Liver (tissue), 9 donors: ENCODE results near the gene ZNF555. TPM values are rescaled to one million over a fixed set of nuclear protein-coding genes. Genes with fewer than 3 reads are reported as not detected.
"Not testable (repeated sequence)": the region's sequence is repeated elsewhere in the genome, so short reads cannot be mapped to it uniquely, and the experiment has no call there.

Source experiments
- DNase-seq: peaks from one replicate; pipeline ENCODE4 v3.0.0-alpha.2; 2017; ENCODE audit warnings: low spot score
- H3K27ac ChIP-seq, 2 donors: one replicate each; pipeline ENCODE4 v1.7.0; 2013; ENCODE audit warnings: inconsistent platforms in 2 of 2, low read length in 2 of 2, control low read depth in 1 of 2, low read depth in 1 of 2, mild to moderate bottlenecking in 1 of 2
- H3K27me3 ChIP-seq, 4 donors: one replicate each; pipeline versions ENCODE4 v1.6.1 to v1.7.0; 2013; ENCODE audit warnings: low read length in 3 of 4, inconsistent platforms in 1 of 4, mild to moderate bottlenecking in 1 of 4, moderate library complexity in 1 of 4; ENCODE audit not compliant: control insufficient read depth in 4 of 4, insufficient read depth in 4 of 4
- H3K36me3 ChIP-seq, 4 donors: one replicate each; pipeline versions ENCODE4 v1.6.1 to v1.7.0; 2013; ENCODE audit warnings: low read length in 3 of 4, mild to moderate bottlenecking in 3 of 4, low read depth in 1 of 4, moderate library complexity in 1 of 4; ENCODE audit not compliant: control insufficient read depth in 4 of 4, insufficient read depth in 3 of 4
- H3K4me1 ChIP-seq, 4 donors: one replicate each; pipeline versions ENCODE4 v1.6.1 to v1.7.0; 2013; ENCODE audit warnings: low read length in 3 of 4, mild to moderate bottlenecking in 3 of 4, moderate library complexity in 1 of 4; ENCODE audit not compliant: control insufficient read depth in 4 of 4, insufficient read depth in 4 of 4
- H3K4me3 ChIP-seq, 3 donors: one replicate each; pipeline versions ENCODE4 v1.6.1 to v1.7.0; 2013; ENCODE audit warnings: low read length in 3 of 3, control low read depth in 1 of 3, low read depth in 1 of 3, mild to moderate bottlenecking in 1 of 3
- H3K9ac ChIP-seq, 2 donors: one replicate each; pipeline ENCODE4 v1.7.0; 2013; ENCODE audit warnings: low read length in 2 of 2, mild to moderate bottlenecking in 2 of 2, moderate library complexity in 2 of 2, control low read depth in 1 of 2, low read depth in 1 of 2
- H3K9me3 ChIP-seq, 4 donors: one replicate each; pipeline versions ENCODE4 v1.6.1 to v1.7.0; 2013; ENCODE audit warnings: low read length in 3 of 4; ENCODE audit not compliant: control insufficient read depth in 4 of 4
- FOXA1 ChIP-seq: IDR thresholded peaks from 2 replicates; pipeline ENCODE4 v1.6.1; 2016; ENCODE audit warnings: antibody characterized with exemption
- FOXA2 ChIP-seq: IDR thresholded peaks from 2 replicates; pipeline ENCODE4 v1.6.1; 2016; ENCODE audit warnings: antibody characterized with exemption
- GABPA ChIP-seq, 2 donors: IDR thresholded peaks in 1 of 2; conservative IDR thresholded peaks in 1 of 2; 2 replicates each; pipeline ENCODE4 v1.6.1; 2016; ENCODE audit warnings: antibody characterized with exemption in 2 of 2, mild to moderate bottlenecking in 1 of 2, moderate library complexity in 1 of 2
- HNF4A ChIP-seq, 2 donors: conservative IDR thresholded peaks; 2 replicates each; pipeline ENCODE4 v1.6.1; 2016; ENCODE audit warnings: antibody characterized with exemption in 2 of 2, mild to moderate bottlenecking in 2 of 2
- HNF4G ChIP-seq: IDR thresholded peaks from 2 replicates; pipeline ENCODE4 v1.6.1; 2016; ENCODE audit warnings: antibody characterized with exemption
- NR2F2 ChIP-seq: IDR thresholded peaks from 2 replicates; pipeline ENCODE4 v1.6.1; 2016; ENCODE audit warnings: antibody characterized with exemption
- RXRA ChIP-seq, 2 donors: IDR thresholded peaks; 2 replicates each; pipeline ENCODE4 v1.6.1; 2017 to 2018; ENCODE audit warnings: antibody characterized with exemption in 2 of 2, mild to moderate bottlenecking in 1 of 2
- SP1 ChIP-seq: IDR thresholded peaks from 2 replicates; pipeline ENCODE4 v1.6.1; 2018; ENCODE audit warnings: antibody characterized with exemption, mild to moderate bottlenecking
- TAF1 ChIP-seq: conservative IDR thresholded peaks from 2 replicates; pipeline ENCODE4 v1.6.1; 2016; ENCODE audit warnings: antibody characterized with exemption, mild to moderate bottlenecking
- YY1 ChIP-seq: IDR thresholded peaks from 2 replicates; pipeline ENCODE4 v1.6.1; 2016; ENCODE audit warnings: antibody characterized with exemption, mild to moderate bottlenecking
- WGBS: extraction: QIAGEN DNeasy Blood & Tissue Kit; methylation state at CpG from one replicate; pipeline ENCODE4 v1.1.7; 2013; 5-methylcytosine and 5-hydroxymethylcytosine counted together
- polyA plus RNA-seq, 2 donors: library from polyadenylated mRNA; stranded (reverse) in 1 of 2; unstranded in 1 of 2; fragments of 200-250 nt in 1 of 2; fragments of >200 nt in 1 of 2; fragmentation: Nextera tagmentation in 1 of 2; extraction: Ambion mirVana in 1 of 2; gene quantifications; one replicate each; pipeline versions ENCODE4 v1.2.1 to v1.2.3, GENCODE V29; 2013 to 2015
- total RNA-seq, 2 donors: library from RNA; depleted of rRNA; stranded (reverse); fragments of >200 nt; gene quantifications; one replicate each; pipeline ENCODE4 v1.2.3, GENCODE V29; 2014
- TF ChIP-seq, protein P1 (sequence below): IDR thresholded peaks from 2 replicates; pipeline ENCODE4 v1.6.1; 2016; ENCODE audit warnings: antibody characterized with exemption
- TF ChIP-seq, protein P2 (sequence below): IDR thresholded peaks from 2 replicates; pipeline ENCODE4 v1.6.1; 2016; ENCODE audit warnings: antibody characterized with exemption, mild to moderate bottlenecking
- TF ChIP-seq, protein P3 (sequence below): IDR thresholded peaks from 2 replicates; pipeline ENCODE4 v1.6.1; 2016; ENCODE audit warnings: antibody characterized with exemption
- TF ChIP-seq, protein P4 (sequence below): fragments of 150-350 bp; IDR thresholded peaks from 2 replicates; pipeline ENCODE4 v1.5.1; 2017; ENCODE audit warnings: improper control_type of control experiment, low read depth, low read length; ENCODE audit not compliant: missing input control
- TF ChIP-seq, protein P5 (sequence below): IDR thresholded peaks from 2 replicates; pipeline ENCODE4 v1.6.1; 2016; ENCODE audit warnings: antibody characterized with exemption
- donor health status: healthy.
- donor health status: healthy.
- donor health status: healthy.
- donor health status: healthy.
- donor health status: healthy.

Gene ZNF555
- total and polyA plus RNA-seq, 4 donors: 1.3 to 2.8 (median 2.2) TPM

DNA sequence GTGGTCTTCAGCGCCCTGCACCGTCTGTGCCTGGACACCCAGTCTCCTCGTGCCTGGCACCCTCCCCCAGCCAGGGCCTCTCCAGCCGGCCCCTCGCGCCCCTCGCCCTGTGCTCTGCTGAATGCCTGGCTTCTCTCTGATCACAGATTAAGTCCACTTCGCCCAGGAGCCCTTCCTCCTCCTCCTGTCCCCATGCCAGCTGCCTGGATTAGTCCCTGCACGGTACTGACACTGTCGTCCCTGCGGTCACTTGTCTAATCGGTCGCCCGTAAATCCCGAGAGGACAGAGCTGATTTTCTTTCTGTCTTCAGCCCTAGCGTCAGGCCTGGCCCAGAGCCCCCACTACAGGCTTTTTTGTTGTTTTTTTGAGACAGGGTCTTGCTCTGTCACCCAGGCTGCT lies 49.4 kb upstream of the ZNF555 start (continued):
- no peak for TF ChIP-seq HNF4A (conservative IDR thresholded peaks at IDR 0.05)
- no peak for TF ChIP-seq SP1
- TF ChIP-seq FOXA1: no peak

DNA sequence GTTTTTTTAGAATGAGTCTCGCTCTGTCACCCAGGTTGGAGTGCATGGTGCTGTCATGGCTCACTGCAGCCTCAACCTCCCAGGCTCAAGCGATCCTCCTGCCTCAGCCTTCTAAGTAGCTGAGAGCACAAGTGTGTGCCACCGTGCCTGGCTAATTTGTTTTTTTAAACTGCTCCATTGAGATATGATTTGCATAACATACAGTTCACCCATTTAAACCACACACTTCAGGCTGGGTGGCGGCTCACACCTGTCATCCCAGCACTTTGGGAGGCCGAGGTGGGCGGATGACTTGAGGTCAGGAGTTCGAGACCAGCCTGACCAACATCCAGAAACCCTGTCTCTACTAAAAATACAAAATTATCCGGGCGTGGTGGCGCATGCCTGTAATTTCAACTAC lies 48.6 kb upstream of the ZNF555 start:
- not testable (repeated sequence) for DNase-seq, H3K36me3 ChIP-seq, H3K27ac ChIP-seq, H3K4me3 ChIP-seq, H3K9me3 ChIP-seq, H3K9ac ChIP-seq, H3K27me3 ChIP-seq
- WGBS: 97% methylated on average over 10 of the region's 10 CpGs
- peaks cover 13 to 27% (median 20%) of the 10 kb centered on the region in 4 donors for H3K4me1 ChIP-seq

DNA sequence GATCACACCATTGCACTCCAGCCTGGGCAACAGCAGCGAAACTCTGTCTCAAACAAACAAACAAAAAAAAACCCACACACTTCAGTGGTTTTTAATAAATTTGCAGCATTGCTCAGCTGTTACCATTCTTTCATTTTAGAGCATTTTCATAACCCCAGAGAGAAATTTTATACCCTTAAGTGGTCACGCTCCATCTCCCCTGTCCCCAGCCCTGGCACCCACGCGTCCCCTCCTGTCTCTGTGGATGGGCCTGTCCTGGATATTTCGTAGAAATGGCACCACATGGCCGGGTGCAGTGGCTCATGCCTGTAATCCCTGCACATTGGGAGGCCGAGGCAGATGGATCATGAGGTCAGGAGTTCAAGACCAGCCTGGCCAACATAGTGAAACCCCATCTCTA lies 48.1 kb upstream of the ZNF555 start:
- Histone ChIP-seq H3K27ac (no peak overlapping the region), H3K9me3 (no peaks in the 10 kb centered on the region), H3K36me3 (peaks cover 0 to 4% (median 0%) of the 10 kb centered on the region in 4 donors), H3K9ac (no peak overlapping the region), H3K27me3 (no peaks in the 10 kb centered on the region), H3K4me1 (peaks cover 13 to 28% (median 21%) of the 10 kb centered on the region in 4 donors), H3K4me3 (no peak overlapping the region)
- 98% methylated on average over 7 of the region's 7 CpGs for WGBS
- no peak for DNase-seq
- TF ChIP-seq, protein P1, sequence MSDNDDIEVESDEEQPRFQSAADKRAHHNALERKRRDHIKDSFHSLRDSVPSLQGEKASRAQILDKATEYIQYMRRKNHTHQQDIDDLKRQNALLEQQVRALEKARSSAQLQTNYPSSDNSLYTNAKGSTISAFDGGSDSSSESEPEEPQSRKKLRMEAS: no peak
- TF ChIP-seq GABPA (IDR thresholded peaks at IDR 0.05 in 1 of 2, conservative IDR thresholded peaks at IDR 0.05 in 1 of 2): no peak
- TF ChIP-seq, protein P2, sequence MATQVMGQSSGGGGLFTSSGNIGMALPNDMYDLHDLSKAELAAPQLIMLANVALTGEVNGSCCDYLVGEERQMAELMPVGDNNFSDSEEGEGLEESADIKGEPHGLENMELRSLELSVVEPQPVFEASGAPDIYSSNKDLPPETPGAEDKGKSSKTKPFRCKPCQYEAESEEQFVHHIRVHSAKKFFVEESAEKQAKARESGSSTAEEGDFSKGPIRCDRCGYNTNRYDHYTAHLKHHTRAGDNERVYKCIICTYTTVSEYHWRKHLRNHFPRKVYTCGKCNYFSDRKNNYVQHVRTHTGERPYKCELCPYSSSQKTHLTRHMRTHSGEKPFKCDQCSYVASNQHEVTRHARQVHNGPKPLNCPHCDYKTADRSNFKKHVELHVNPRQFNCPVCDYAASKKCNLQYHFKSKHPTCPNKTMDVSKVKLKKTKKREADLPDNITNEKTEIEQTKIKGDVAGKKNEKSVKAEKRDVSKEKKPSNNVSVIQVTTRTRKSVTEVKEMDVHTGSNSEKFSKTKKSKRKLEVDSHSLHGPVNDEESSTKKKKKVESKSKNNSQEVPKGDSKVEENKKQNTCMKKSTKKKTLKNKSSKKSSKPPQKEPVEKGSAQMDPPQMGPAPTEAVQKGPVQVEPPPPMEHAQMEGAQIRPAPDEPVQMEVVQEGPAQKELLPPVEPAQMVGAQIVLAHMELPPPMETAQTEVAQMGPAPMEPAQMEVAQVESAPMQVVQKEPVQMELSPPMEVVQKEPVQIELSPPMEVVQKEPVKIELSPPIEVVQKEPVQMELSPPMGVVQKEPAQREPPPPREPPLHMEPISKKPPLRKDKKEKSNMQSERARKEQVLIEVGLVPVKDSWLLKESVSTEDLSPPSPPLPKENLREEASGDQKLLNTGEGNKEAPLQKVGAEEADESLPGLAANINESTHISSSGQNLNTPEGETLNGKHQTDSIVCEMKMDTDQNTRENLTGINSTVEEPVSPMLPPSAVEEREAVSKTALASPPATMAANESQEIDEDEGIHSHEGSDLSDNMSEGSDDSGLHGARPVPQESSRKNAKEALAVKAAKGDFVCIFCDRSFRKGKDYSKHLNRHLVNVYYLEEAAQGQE: no peak
- TF ChIP-seq FOXA2: no peak
- no peak for TF ChIP-seq RXRA (IDR thresholded peaks at IDR 0.05)
- TF ChIP-seq HNF4G: no peak
- TF ChIP-seq, protein P3, sequence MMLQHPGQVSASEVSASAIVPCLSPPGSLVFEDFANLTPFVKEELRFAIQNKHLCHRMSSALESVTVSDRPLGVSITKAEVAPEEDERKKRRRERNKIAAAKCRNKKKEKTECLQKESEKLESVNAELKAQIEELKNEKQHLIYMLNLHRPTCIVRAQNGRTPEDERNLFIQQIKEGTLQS: no peak
- TF ChIP-seq HNF4A (conservative IDR thresholded peaks at IDR 0.05): no peak

DNA sequence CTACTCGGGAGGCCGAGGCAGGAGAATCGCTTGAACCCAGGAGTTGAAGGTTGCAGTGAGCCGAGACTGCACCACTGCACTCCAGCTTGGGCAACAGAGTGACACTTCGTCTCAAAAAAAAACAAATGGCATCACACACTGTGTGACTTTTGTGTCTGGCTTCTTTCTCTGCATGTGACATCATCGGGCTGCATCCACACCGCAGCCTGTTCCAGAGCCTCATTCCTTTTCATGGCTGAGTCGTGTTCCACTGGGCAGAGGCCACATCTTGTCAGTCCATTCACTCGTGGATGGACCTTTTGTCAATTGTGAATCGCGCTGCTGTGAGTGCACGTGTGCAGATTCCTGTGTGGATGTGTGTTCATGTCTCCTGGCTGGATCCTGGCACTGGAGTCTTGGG lies 47.7 kb upstream of the ZNF555 start:
- WGBS: 97% methylated on average over 12 of the region's 12 CpGs
- TF ChIP-seq TAF1 (no peak), YY1 (no peak), HNF4G (no peak), SP1 (no peak), NR2F2 (no peak)
- TF ChIP-seq, protein P4, sequence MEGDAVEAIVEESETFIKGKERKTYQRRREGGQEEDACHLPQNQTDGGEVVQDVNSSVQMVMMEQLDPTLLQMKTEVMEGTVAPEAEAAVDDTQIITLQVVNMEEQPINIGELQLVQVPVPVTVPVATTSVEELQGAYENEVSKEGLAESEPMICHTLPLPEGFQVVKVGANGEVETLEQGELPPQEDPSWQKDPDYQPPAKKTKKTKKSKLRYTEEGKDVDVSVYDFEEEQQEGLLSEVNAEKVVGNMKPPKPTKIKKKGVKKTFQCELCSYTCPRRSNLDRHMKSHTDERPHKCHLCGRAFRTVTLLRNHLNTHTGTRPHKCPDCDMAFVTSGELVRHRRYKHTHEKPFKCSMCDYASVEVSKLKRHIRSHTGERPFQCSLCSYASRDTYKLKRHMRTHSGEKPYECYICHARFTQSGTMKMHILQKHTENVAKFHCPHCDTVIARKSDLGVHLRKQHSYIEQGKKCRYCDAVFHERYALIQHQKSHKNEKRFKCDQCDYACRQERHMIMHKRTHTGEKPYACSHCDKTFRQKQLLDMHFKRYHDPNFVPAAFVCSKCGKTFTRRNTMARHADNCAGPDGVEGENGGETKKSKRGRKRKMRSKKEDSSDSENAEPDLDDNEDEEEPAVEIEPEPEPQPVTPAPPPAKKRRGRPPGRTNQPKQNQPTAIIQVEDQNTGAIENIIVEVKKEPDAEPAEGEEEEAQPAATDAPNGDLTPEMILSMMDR: no peak
- TF ChIP-seq, protein P1: no peak
- TF ChIP-seq, protein P5, sequence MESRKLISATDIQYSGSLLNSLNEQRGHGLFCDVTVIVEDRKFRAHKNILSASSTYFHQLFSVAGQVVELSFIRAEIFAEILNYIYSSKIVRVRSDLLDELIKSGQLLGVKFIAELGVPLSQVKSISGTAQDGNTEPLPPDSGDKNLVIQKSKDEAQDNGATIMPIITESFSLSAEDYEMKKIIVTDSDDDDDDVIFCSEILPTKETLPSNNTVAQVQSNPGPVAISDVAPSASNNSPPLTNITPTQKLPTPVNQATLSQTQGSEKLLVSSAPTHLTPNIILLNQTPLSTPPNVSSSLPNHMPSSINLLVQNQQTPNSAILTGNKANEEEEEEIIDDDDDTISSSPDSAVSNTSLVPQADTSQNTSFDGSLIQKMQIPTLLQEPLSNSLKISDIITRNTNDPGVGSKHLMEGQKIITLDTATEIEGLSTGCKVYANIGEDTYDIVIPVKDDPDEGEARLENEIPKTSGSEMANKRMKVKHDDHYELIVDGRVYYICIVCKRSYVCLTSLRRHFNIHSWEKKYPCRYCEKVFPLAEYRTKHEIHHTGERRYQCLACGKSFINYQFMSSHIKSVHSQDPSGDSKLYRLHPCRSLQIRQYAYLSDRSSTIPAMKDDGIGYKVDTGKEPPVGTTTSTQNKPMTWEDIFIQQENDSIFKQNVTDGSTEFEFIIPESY: no peak
- TF ChIP-seq, protein P3: no peak

More for the DNA sequence above, 47.7 kb upstream of the ZNF555 start:
- no peak for DNase-seq
- Histone ChIP-seq H3K9ac (no peak overlapping the region), H3K27ac (no peak overlapping the region), H3K4me3 (no peak overlapping the region), H3K27me3 (no peaks in the 10 kb centered on the region), H3K9me3 (no peaks in the 10 kb centered on the region), H3K4me1 (peaks cover 13 to 32% (median 25%) of the 10 kb centered on the region in 4 donors), H3K36me3 (peaks cover 0 to 5% (median 0%) of the 10 kb centered on the region in 4 donors)
